Keratinocyte (primary cell): ENCODE measurements around the gene LRRC7. TPM values are rescaled to one million over a fixed set of nuclear protein-coding genes. Genes with fewer than 3 reads are reported as not detected.

Experiments
- DNase-seq: peaks from one replicate; pipeline ENCODE4 v3.0.0-alpha.2; 2011; ENCODE audit warnings: low read depth, missing footprints, low spot score
- FAIRE-seq: peaks from 2 replicates; lab custom pipeline; 2011; peaks lifted over from hg19 to GRCh38; lab: Jason Lieb, UNC
- H2AFZ ChIP-seq: 2 replicates; pipeline ENCODE4 v1.6.0; 2012; ENCODE audit warnings: low read length, control low read depth, inconsistent platforms; ENCODE audit not compliant: control insufficient read depth
- H3K27ac ChIP-seq: 2 replicates; pipeline ENCODE4 v1.5.1; 2011; ENCODE audit warnings: low read length; ENCODE audit not compliant: control insufficient read depth, insufficient read depth
- H3K27me3 ChIP-seq: 3 replicates; pipeline ENCODE4 v1.6.0; 2011; ENCODE audit warnings: low read length; ENCODE audit not compliant: control insufficient read depth, insufficient read depth; ENCODE audit errors: extremely low read depth
- H3K36me3 ChIP-seq, 2 experiments: 2 replicates in 1 of 2; 3 replicates in 1 of 2; pipeline ENCODE4 v1.5.1; 2011; ENCODE audit warnings: low read length in 2 of 2, mild to moderate bottlenecking in 1 of 2; ENCODE audit not compliant: control insufficient read depth in 2 of 2, insufficient read depth in 2 of 2; ENCODE audit errors: extremely low read depth in 1 of 2
- H3K4me1 ChIP-seq: 3 replicates; pipeline ENCODE4 v1.5.1; 2011; ENCODE audit warnings: low read length; ENCODE audit not compliant: control insufficient read depth, insufficient read depth; ENCODE audit errors: extremely low read depth
- H3K4me2 ChIP-seq: 3 replicates; pipeline ENCODE4 v1.6.0; 2011; ENCODE audit warnings: low read depth, low read length; ENCODE audit not compliant: control insufficient read depth, insufficient read depth; ENCODE audit errors: extremely low read depth
- H3K4me3 ChIP-seq, 3 experiments: fragments of 200-600 bp in 1 of 3; sonication (generic) in 1 of 3; 2 replicates in 2 of 3; 3 replicates in 1 of 3; pipeline ENCODE4 v1.5.1; 2011 to 2016; ENCODE audit warnings: low read length in 3 of 3, mild to moderate bottlenecking in 3 of 3, control low read depth in 2 of 3, inconsistent platforms in 1 of 3, low read depth in 1 of 3, mixed read lengths in 1 of 3, mixed run types in 1 of 3, moderate library complexity in 1 of 3; ENCODE audit not compliant: control insufficient read depth in 2 of 3, insufficient read depth in 2 of 3; ENCODE audit errors: extremely low read depth in 1 of 3
- H3K79me2 ChIP-seq: 2 replicates; pipeline ENCODE4 v1.6.0; 2012; ENCODE audit warnings: low read length; ENCODE audit not compliant: control insufficient read depth, insufficient read depth
- H3K9ac ChIP-seq: 3 replicates; pipeline ENCODE4 v1.6.0; 2011; ENCODE audit warnings: low read length; ENCODE audit not compliant: control insufficient read depth, insufficient read depth; ENCODE audit errors: extremely low read depth
- H3K9me1 ChIP-seq: 3 replicates; pipeline ENCODE4 v1.6.0; 2011; ENCODE audit warnings: low read length; ENCODE audit not compliant: control insufficient read depth, insufficient read depth; ENCODE audit errors: extremely low read depth
- H3K9me3 ChIP-seq: 2 replicates; pipeline ENCODE4 v1.5.1; 2012; ENCODE audit warnings: low read depth, low read length; ENCODE audit not compliant: control insufficient read depth
- H4K20me1 ChIP-seq: 3 replicates; pipeline ENCODE4 v1.6.0; 2011; ENCODE audit warnings: low read length; ENCODE audit not compliant: control insufficient read depth, insufficient read depth; ENCODE audit errors: extremely low read depth
- EZH2 ChIP-seq: IDR thresholded peaks from one replicate; pipeline ENCODE4 v1.6.1; 2012; ENCODE audit warnings: inconsistent platforms, mild to moderate bottlenecking, low read length, moderate library complexity
- dilution Hi-C: fragments of 300-500 bp; cut with MboI; formaldehyde crosslinking; loops from one replicate; pipeline ENCODE4 v1.7.0; 2020; ENCODE audit warnings: low sequenced_read_pairs; ENCODE audit not compliant: extremely low pct_ligation_motif_present
- polyA plus RNA-seq, 5 experiments: library from polyadenylated mRNA; depleted of rRNA in 3 of 5; stranded (reverse) in 3 of 5; stranded (forward) in 1 of 5; unstranded in 1 of 5; fragments of >200 nt; gene quantifications; 1 replicate in 1 of 5; 2 replicates in 3 of 5; 3 replicates in 1 of 5; pipeline versions ENCODE4 v1.2.1 to v1.2.3, GENCODE V29; 2011 to 2012; ENCODE audit warnings: missing spikeins in 2 of 5, low read depth in 1 of 5, low replicate concordance in 1 of 5
- TF ChIP-seq, protein P1 (sequence below), 3 experiments: IDR thresholded peaks in 1 of 3; conservative IDR thresholded peaks in 1 of 3; optimal IDR thresholded peaks in 1 of 3; 2 replicates in 2 of 3; 3 replicates in 1 of 3; pipeline versions ENCODE3 to v1.5.1; 2011; ENCODE audit warnings: low read length in 3 of 3, mild to moderate bottlenecking in 3 of 3, moderate library complexity in 2 of 3, control low read depth in 1 of 3, inconsistent platforms in 1 of 3; ENCODE audit not compliant: insufficient read depth in 2 of 3; ENCODE audit errors: extremely low read depth in 1 of 3

The LRRC7 gene
- polyA plus RNA-seq, 1 donor (not counting 4 experiments of a cell fraction or from before 2014, with no cell fraction given) = 0.28 TPM

GRCh38 chr1:69940231-69940630 lies 372.5 kb downstream of the LRRC7 start:
- no peak overlapping the region for H3K27ac ChIP-seq
- no peak overlapping the region for H3K9ac ChIP-seq
- H3K9me3 ChIP-seq = no peaks in the 10 kb centered on the region
- no peaks in the 10 kb centered on the region for H3K9me1 ChIP-seq
- no peaks in the 10 kb centered on the region for H3K79me2 ChIP-seq
- H3K4me1 ChIP-seq = no peaks in the 10 kb centered on the region
- dilution Hi-C loops = no loop called here
- DNase-seq (no peak), FAIRE-seq (no peak)
- no peak overlapping the region for H2AFZ ChIP-seq
- H3K4me2 ChIP-seq = no peak overlapping the region
- no peaks in the 10 kb centered on the region for H4K20me1 ChIP-seq
- TF ChIP-seq, protein P1, sequence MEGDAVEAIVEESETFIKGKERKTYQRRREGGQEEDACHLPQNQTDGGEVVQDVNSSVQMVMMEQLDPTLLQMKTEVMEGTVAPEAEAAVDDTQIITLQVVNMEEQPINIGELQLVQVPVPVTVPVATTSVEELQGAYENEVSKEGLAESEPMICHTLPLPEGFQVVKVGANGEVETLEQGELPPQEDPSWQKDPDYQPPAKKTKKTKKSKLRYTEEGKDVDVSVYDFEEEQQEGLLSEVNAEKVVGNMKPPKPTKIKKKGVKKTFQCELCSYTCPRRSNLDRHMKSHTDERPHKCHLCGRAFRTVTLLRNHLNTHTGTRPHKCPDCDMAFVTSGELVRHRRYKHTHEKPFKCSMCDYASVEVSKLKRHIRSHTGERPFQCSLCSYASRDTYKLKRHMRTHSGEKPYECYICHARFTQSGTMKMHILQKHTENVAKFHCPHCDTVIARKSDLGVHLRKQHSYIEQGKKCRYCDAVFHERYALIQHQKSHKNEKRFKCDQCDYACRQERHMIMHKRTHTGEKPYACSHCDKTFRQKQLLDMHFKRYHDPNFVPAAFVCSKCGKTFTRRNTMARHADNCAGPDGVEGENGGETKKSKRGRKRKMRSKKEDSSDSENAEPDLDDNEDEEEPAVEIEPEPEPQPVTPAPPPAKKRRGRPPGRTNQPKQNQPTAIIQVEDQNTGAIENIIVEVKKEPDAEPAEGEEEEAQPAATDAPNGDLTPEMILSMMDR (optimal IDR thresholded peaks at IDR 0.05 in 1 of 3, IDR thresholded peaks at IDR 0.05 in 1 of 3, conservative IDR thresholded peaks at IDR 0.05 in 1 of 3; ENCODE audit: extremely low read depth in 1 of 3, insufficient read depth in 2 of 3, low read length in 3 of 3) = no peak
- no peak for TF ChIP-seq EZH2
- no peaks in the 10 kb centered on the region for H3K36me3 ChIP-seq
- no peak overlapping the region for H3K4me3 ChIP-seq
- H3K27me3 ChIP-seq = no peaks in the 10 kb centered on the region

GRCh38 chr1:69940816-69941215 lies 373.1 kb downstream of the LRRC7 start:
- H3K27me3 ChIP-seq = no peaks in the 10 kb centered on the region
- H3K79me2 ChIP-seq = no peaks in the 10 kb centered on the region
- H3K27ac ChIP-seq = no peak overlapping the region
- dilution Hi-C loops = no loop called here
- H3K4me1 ChIP-seq = no peaks in the 10 kb centered on the region
- no peaks in the 10 kb centered on the region for H3K9me3 ChIP-seq
- no peaks in the 10 kb centered on the region for H4K20me1 ChIP-seq
- H3K36me3 ChIP-seq = no peaks in the 10 kb centered on the region
- DNase-seq (no peak), FAIRE-seq (no peak)
- TF ChIP-seq EZH2 = no peak
- TF ChIP-seq, protein P1 (optimal IDR thresholded peaks at IDR 0.05 in 1 of 3, IDR thresholded peaks at IDR 0.05 in 1 of 3, conservative IDR thresholded peaks at IDR 0.05 in 1 of 3; ENCODE audit: extremely low read depth in 1 of 3, insufficient read depth in 2 of 3, low read length in 3 of 3) = no peak
- H3K9ac ChIP-seq = no peak overlapping the region
- no peak overlapping the region for H2AFZ ChIP-seq
- H3K4me2 ChIP-seq = no peak overlapping the region
- no peak overlapping the region for H3K4me3 ChIP-seq
- H3K9me1 ChIP-seq = no peaks in the 10 kb centered on the region
